Breast epithelium (tissue), 4 donors: ENCODE data around the gene POLR2C. TPM values are rescaled to one million over a fixed set of nuclear protein-coding genes. Genes with fewer than 3 reads are reported as not detected.
A peak's percentile ranks its signal among the peaks of the same experiment; 100 is the strongest.

Experiments
- DNase-seq, 2 donors: peaks; one replicate each; pipeline ENCODE4 v3.0.0-alpha.2; 2019; ENCODE audit warnings: low spot score in 2 of 2
- H3K27ac ChIP-seq, 2 donors: fragments of 200-600 bp; sonication (generic) in 1 of 2; one replicate each; pipeline ENCODE4 v1.5.1; 2016 to 2019; ENCODE audit warnings: mild to moderate bottlenecking in 1 of 2
- H3K27me3 ChIP-seq, 2 donors: fragments of 200-600 bp; sonication (generic) in 1 of 2; one replicate each; pipeline versions ENCODE4 v1.5.1 to v1.6.0; 2017 to 2019; ENCODE audit warnings: control low read depth in 1 of 2, mild to moderate bottlenecking in 1 of 2
- H3K36me3 ChIP-seq: fragments of 200-600 bp; one replicate; pipeline ENCODE4 v1.5.1; 2019
- H3K4me1 ChIP-seq, 2 donors: fragments of 200-600 bp; sonication (generic); one replicate each; pipeline ENCODE4 v1.5.1; 2016 to 2019; ENCODE audit warnings: control low read depth in 1 of 2
- H3K4me3 ChIP-seq, 3 donors: fragments of 200-600 bp; sonication (generic); 1 replicate in 2 of 3; 2 replicates in 1 of 3; pipeline ENCODE4 v1.5.1; 2016 to 2019; ENCODE audit warnings: mild to moderate bottlenecking in 3 of 3, moderate library complexity in 2 of 3
- H3K9me3 ChIP-seq, 2 donors: fragments of 200-600 bp; sonication (generic) in 1 of 2; one replicate each; pipeline ENCODE4 v1.5.1; 2016 to 2019; ENCODE audit warnings: control low read depth in 1 of 2
- POLR2A ChIP-seq: fragments of 450-650 bp; IDR thresholded peaks from one replicate; pipeline ENCODE4 v1.6.1; 2016; ENCODE audit warnings: antibody characterized with exemption, mild to moderate bottlenecking, moderate library complexity
- POLR2AphosphoS5 ChIP-seq, 3 donors: sonication (generic); formaldehyde crosslinking; IDR thresholded peaks; one replicate each; pipeline ENCODE4 v1.6.1; 2017; ENCODE audit warnings: antibody characterized with exemption in 3 of 3
- intact Hi-C: fragments of 100-400 bp; cut with DNase I; formaldehyde crosslinking; loops from one replicate; pipeline ENCODE4 v1.15.1; 2023; ENCODE audit warnings: low total_unique reads
- total RNA-seq, 3 donors: library from RNA; depleted of rRNA; stranded (reverse); fragments of >200 nt; gene quantifications; one replicate each; pipeline ENCODE4 v1.1.0, GENCODE V29; 2016
- TF ChIP-seq, protein P1 (sequence below), 3 donors: fragments of 450-650 bp; IDR thresholded peaks; one replicate each; pipeline ENCODE4 v1.5.1; 2016 to 2017; ENCODE audit warnings: antibody characterized with exemption in 3 of 3, mild to moderate bottlenecking in 3 of 3, moderate library complexity in 3 of 3

POLR2C gene
- total RNA-seq, 3 donors from 2014 or later = 119 to 129 (median 127) TPM

DNA sequence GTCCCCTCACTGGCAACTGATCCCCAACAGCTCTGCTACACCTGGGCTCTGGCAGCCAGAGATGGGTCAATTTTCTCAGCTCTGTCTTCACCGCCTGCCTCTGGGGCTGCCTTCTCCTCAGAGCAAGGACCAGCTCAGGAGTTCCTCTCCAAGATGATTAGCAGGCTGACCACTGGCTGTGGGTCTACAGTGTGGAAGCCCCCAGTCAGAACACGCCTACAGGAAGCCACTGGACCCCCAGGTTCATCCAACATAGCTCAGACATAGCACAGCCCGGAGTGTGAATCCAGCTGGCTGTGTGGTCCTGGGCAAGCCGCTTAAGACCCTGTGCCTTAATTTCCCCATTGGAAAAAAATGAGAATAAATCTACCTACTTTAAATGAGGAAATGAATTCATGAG is 18.9 kb downstream of the POLR2C start:
- Histone ChIP-seq H3K9me3 (no peaks in the 10 kb centered on the region), H3K4me3 (no peak overlapping the region), H3K4me1 (peaks cover 0 to 18% of the 10 kb centered on the region in 2 donors), H3K27me3 (no peaks in the 10 kb centered on the region), H3K27ac (peak overlapping the region in 1 of 2 donors; percentile 23), H3K36me3 (no peaks in the 10 kb centered on the region)
- intact Hi-C loops = no loop called here
- no peak for TF ChIP-seq POLR2AphosphoS5 (IDR thresholded peaks at IDR 0.05)
- TF ChIP-seq, protein P1, sequence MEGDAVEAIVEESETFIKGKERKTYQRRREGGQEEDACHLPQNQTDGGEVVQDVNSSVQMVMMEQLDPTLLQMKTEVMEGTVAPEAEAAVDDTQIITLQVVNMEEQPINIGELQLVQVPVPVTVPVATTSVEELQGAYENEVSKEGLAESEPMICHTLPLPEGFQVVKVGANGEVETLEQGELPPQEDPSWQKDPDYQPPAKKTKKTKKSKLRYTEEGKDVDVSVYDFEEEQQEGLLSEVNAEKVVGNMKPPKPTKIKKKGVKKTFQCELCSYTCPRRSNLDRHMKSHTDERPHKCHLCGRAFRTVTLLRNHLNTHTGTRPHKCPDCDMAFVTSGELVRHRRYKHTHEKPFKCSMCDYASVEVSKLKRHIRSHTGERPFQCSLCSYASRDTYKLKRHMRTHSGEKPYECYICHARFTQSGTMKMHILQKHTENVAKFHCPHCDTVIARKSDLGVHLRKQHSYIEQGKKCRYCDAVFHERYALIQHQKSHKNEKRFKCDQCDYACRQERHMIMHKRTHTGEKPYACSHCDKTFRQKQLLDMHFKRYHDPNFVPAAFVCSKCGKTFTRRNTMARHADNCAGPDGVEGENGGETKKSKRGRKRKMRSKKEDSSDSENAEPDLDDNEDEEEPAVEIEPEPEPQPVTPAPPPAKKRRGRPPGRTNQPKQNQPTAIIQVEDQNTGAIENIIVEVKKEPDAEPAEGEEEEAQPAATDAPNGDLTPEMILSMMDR (IDR thresholded peaks at IDR 0.05) = no peak
- TF ChIP-seq POLR2A = no peak
- DNase-seq = peak in 1 of 2 donors; percentile 9

DNA sequence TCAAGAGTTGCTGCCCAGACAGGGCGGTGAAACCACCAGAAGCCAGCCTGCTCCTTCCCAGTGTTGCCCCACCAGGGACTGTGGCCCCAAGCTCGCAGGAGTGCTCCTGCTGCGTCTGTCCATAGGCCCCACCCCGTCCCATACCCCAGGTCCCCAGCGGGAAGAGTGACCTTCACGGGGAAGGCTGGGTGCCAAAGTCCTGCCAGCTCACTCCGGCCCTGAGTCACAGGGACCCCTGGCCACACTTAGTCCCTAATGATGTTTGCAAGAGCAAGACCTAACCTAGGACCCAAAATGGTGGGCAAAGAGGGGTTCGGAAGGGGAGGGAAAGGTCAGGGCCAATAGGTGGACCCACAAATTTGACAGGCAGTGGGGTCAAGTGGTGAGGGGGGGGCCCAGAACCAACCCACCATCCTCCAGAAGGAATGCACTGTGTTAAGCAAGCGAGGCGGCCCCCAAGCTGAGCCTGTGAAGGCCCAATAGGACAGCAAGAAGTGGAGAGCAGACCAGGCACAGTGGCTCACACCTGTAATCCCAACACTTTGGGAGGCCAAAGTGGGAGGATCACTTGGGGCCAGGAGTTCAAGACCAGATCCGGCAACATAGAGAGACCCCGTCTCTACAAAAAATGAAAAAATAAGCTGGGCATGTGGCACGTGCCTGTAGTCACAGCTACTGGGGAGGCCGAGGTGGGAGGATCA is 20.5 kb downstream of the POLR2C start:
- TF ChIP-seq POLR2AphosphoS5 (IDR thresholded peaks at IDR 0.05) (no peak), POLR2A (no peak)
- TF ChIP-seq, protein P1 (IDR thresholded peaks at IDR 0.05) = no peak
- H3K4me3 ChIP-seq = no peak overlapping the region
- H3K27ac ChIP-seq = no peak overlapping the region
- intact Hi-C loops = no loop called here
- H3K27me3 ChIP-seq = no peaks in the 10 kb centered on the region
- H3K4me1 ChIP-seq = peaks cover 0 to 24% of the 10 kb centered on the region in 2 donors
- H3K36me3 ChIP-seq = no peaks in the 10 kb centered on the region
- H3K9me3 ChIP-seq = no peaks in the 10 kb centered on the region
- DNase-seq = peak in 1 of 2 donors; percentile 38

- no peaks in the 10 kb centered on the region for H3K27me3 ChIP-seq
- intact Hi-C loops = no loop called here
- no peaks in the 10 kb centered on the region for H3K36me3 ChIP-seq
- peak in 1 of 2 donors; percentile 58 for DNase-seq
- H3K4me3 ChIP-seq = peak overlapping the region in 1 of 3 donors; percentile 30
- no peaks in the 10 kb centered on the region for H3K9me3 ChIP-seq
- H3K4me1 ChIP-seq = peaks cover 0 to 23% of the 10 kb centered on the region in 2 donors
- TF ChIP-seq, protein P1 (IDR thresholded peaks at IDR 0.05) = no peak
- TF ChIP-seq POLR2AphosphoS5 (IDR thresholded peaks at IDR 0.05) = no peak
- TF ChIP-seq POLR2A = no peak
- peak overlapping the region in 1 of 2 donors; percentile 60 for H3K27ac ChIP-seq
Observed at GRCh38 chr16:57483725-57484514, 21.4 kb downstream of the POLR2C start.

GRCh38 chr16:57484515-57485005 is 22.1 kb downstream of the POLR2C start:
- peak in 1 of 2 donors; percentile 39 for DNase-seq
- peaks cover 0 to 16% of the 10 kb centered on the region in 2 donors for H3K4me1 ChIP-seq
- H3K9me3 ChIP-seq = no peaks in the 10 kb centered on the region
- TF ChIP-seq POLR2A (no peak), POLR2AphosphoS5 (IDR thresholded peaks at IDR 0.05) (no peak)
- TF ChIP-seq, protein P1 (IDR thresholded peaks at IDR 0.05) = no peak
- no peaks in the 10 kb centered on the region for H3K27me3 ChIP-seq
- H3K27ac ChIP-seq = peak overlapping the region in 1 of 2 donors; percentile 60
- H3K36me3 ChIP-seq = no peaks in the 10 kb centered on the region
- intact Hi-C loops = no loop called here
- no peak overlapping the region for H3K4me3 ChIP-seq
